ENCODE measurements around the gene CDC20. TPM values are rescaled to one million over a fixed set of nuclear protein-coding genes. Genes with fewer than 3 reads are reported as not detected.

The CDC20 gene
- polyA plus RNA-seq, 4 donors = 3.8 to 62.2 (median 14.0) TPM

GRCh38 chr1:43315481-43315880 lies 43.3 kb upstream of the CDC20 start:
- Histone ChIP-seq H3K36me3 (ENCODE audit: control insufficient read depth in 3 of 3, insufficient read depth in 2 of 3, low read depth in 1 of 3, low read length in 3 of 3) (peaks cover 0 to 2% (median 0%) of the 10 kb centered on the region in 3 donors), H3K27me3 (ENCODE audit: control insufficient read depth in 3 of 3, insufficient read depth in 3 of 3, low read length in 3 of 3) (no peaks in the 10 kb centered on the region), H3K4me1 (ENCODE audit: control insufficient read depth in 3 of 3, insufficient read depth in 2 of 3, low read depth in 1 of 3, low read length in 2 of 3) (no peaks in the 10 kb centered on the region), H3K4me3 (ENCODE audit: low read depth in 1 of 3, low read length in 3 of 3) (no peak overlapping the region), H3K27ac (ENCODE audit: low read depth in 1 of 3, low read length in 2 of 3) (no peak overlapping the region), H3K9me3 (ENCODE audit: control insufficient read depth in 2 of 2, insufficient read depth in 1 of 2, low read depth in 1 of 2, low read length in 1 of 2) (no peaks in the 10 kb centered on the region)
- no peak for DNase-seq
- WGBS, 3 donors = 78 to 91% (median 80%) methylated on average over 3 of the region's 3 CpGs
- FAIRE-seq = no peak

GRCh38 chr1:43315963-43316737 lies 42.6 kb upstream of the CDC20 start:
- peaks cover 0 to 2% (median 0%) of the 10 kb centered on the region in 3 donors for H3K36me3 ChIP-seq (ENCODE audit: control insufficient read depth in 3 of 3, insufficient read depth in 2 of 3, low read depth in 1 of 3, low read length in 3 of 3)
- no peak overlapping the region for H3K4me3 ChIP-seq (ENCODE audit: low read depth in 1 of 3, low read length in 3 of 3)
- H3K27ac ChIP-seq (ENCODE audit: low read depth in 1 of 3, low read length in 2 of 3) = no peak overlapping the region
- no peak for FAIRE-seq
- no peaks in the 10 kb centered on the region for H3K4me1 ChIP-seq (ENCODE audit: control insufficient read depth in 3 of 3, insufficient read depth in 2 of 3, low read depth in 1 of 3, low read length in 2 of 3)
- no peaks in the 10 kb centered on the region for H3K27me3 ChIP-seq (ENCODE audit: control insufficient read depth in 3 of 3, insufficient read depth in 3 of 3, low read length in 3 of 3)
- no peaks in the 10 kb centered on the region for H3K9me3 ChIP-seq (ENCODE audit: control insufficient read depth in 2 of 2, insufficient read depth in 1 of 2, low read depth in 1 of 2, low read length in 1 of 2)
- no peak for DNase-seq
- 89 to 92% (median 91%) methylated on average over 10 of the region's 10 CpGs for WGBS, 3 donors

- Histone ChIP-seq H3K36me3 (ENCODE audit: control insufficient read depth in 3 of 3, insufficient read depth in 2 of 3, low read depth in 1 of 3, low read length in 3 of 3) (peaks cover 0 to 3% (median 0%) of the 10 kb centered on the region in 3 donors), H3K4me3 (ENCODE audit: low read depth in 1 of 3, low read length in 3 of 3) (no peak overlapping the region), H3K4me1 (ENCODE audit: control insufficient read depth in 3 of 3, insufficient read depth in 2 of 3, low read depth in 1 of 3, low read length in 2 of 3) (no peaks in the 10 kb centered on the region), H3K27me3 (ENCODE audit: control insufficient read depth in 3 of 3, insufficient read depth in 3 of 3, low read length in 3 of 3) (no peaks in the 10 kb centered on the region), H3K9me3 (ENCODE audit: control insufficient read depth in 2 of 2, insufficient read depth in 1 of 2, low read depth in 1 of 2, low read length in 1 of 2) (no peaks in the 10 kb centered on the region), H3K27ac (ENCODE audit: low read depth in 1 of 3, low read length in 2 of 3) (no peak overlapping the region)
- FAIRE-seq (no peak), DNase-seq (no peak)
- 87 to 90% (median 90%) methylated on average over 16 of the region's 16 CpGs for WGBS, 3 donors
These were observed 41.9 kb upstream of the CDC20 start for GRCh38 chr1:43316738-43317520.

GRCh38 chr1:43317817-43318471 lies 40.8 kb upstream of the CDC20 start:
- Histone ChIP-seq H3K27ac (ENCODE audit: low read depth in 1 of 3, low read length in 2 of 3) (no peak overlapping the region), H3K36me3 (ENCODE audit: control insufficient read depth in 3 of 3, insufficient read depth in 2 of 3, low read depth in 1 of 3, low read length in 3 of 3) (peaks cover 0 to 3% (median 0%) of the 10 kb centered on the region in 3 donors), H3K4me1 (ENCODE audit: control insufficient read depth in 3 of 3, insufficient read depth in 2 of 3, low read depth in 1 of 3, low read length in 2 of 3) (no peaks in the 10 kb centered on the region), H3K9me3 (ENCODE audit: control insufficient read depth in 2 of 2, insufficient read depth in 1 of 2, low read depth in 1 of 2, low read length in 1 of 2) (no peaks in the 10 kb centered on the region), H3K4me3 (ENCODE audit: low read depth in 1 of 3, low read length in 3 of 3) (no peak overlapping the region), H3K27me3 (ENCODE audit: control insufficient read depth in 3 of 3, insufficient read depth in 3 of 3, low read length in 3 of 3) (no peaks in the 10 kb centered on the region)
- DNase-seq (no peak), FAIRE-seq (no peak)
- 86 to 94% (median 88%) methylated on average over 15 of the region's 15 CpGs for WGBS, 3 donors

- FAIRE-seq (no peak), DNase-seq (no peak)
- H3K4me3 ChIP-seq (ENCODE audit: low read depth in 1 of 3, low read length in 3 of 3) = no peak overlapping the region
- H3K9me3 ChIP-seq (ENCODE audit: control insufficient read depth in 2 of 2, insufficient read depth in 1 of 2, low read depth in 1 of 2, low read length in 1 of 2) = no peaks in the 10 kb centered on the region
- no peak overlapping the region for H3K27ac ChIP-seq (ENCODE audit: low read depth in 1 of 3, low read length in 2 of 3)
- H3K27me3 ChIP-seq (ENCODE audit: control insufficient read depth in 3 of 3, insufficient read depth in 3 of 3, low read length in 3 of 3) = no peaks in the 10 kb centered on the region
- no peaks in the 10 kb centered on the region for H3K4me1 ChIP-seq (ENCODE audit: control insufficient read depth in 3 of 3, insufficient read depth in 2 of 3, low read depth in 1 of 3, low read length in 2 of 3)
- H3K36me3 ChIP-seq (ENCODE audit: control insufficient read depth in 3 of 3, insufficient read depth in 2 of 3, low read depth in 1 of 3, low read length in 3 of 3) = peaks cover 0 to 3% (median 0%) of the 10 kb centered on the region in 3 donors
- WGBS, 3 donors = 76 to 81% (median 79%) methylated on average over 4 of the region's 4 CpGs
These were observed 40.0 kb upstream of the CDC20 start for GRCh38 chr1:43318831-43319230.

GRCh38 chr1:43319288-43319687 lies 39.5 kb upstream of the CDC20 start:
- no peak overlapping the region for H3K4me3 ChIP-seq (ENCODE audit: low read depth in 1 of 3, low read length in 3 of 3)
- no peak overlapping the region for H3K27ac ChIP-seq (ENCODE audit: low read depth in 1 of 3, low read length in 2 of 3)
- FAIRE-seq (no peak), DNase-seq (no peak)
- H3K27me3 ChIP-seq (ENCODE audit: control insufficient read depth in 3 of 3, insufficient read depth in 3 of 3, low read length in 3 of 3) = no peaks in the 10 kb centered on the region
- no peaks in the 10 kb centered on the region for H3K9me3 ChIP-seq (ENCODE audit: control insufficient read depth in 2 of 2, insufficient read depth in 1 of 2, low read depth in 1 of 2, low read length in 1 of 2)
- WGBS, 3 donors = 87 to 93% (median 92%) methylated on average over 5 of the region's 5 CpGs
- peaks cover 0 to 3% (median 0%) of the 10 kb centered on the region in 3 donors for H3K36me3 ChIP-seq (ENCODE audit: control insufficient read depth in 3 of 3, insufficient read depth in 2 of 3, low read depth in 1 of 3, low read length in 3 of 3)
- no peaks in the 10 kb centered on the region for H3K4me1 ChIP-seq (ENCODE audit: control insufficient read depth in 3 of 3, insufficient read depth in 2 of 3, low read depth in 1 of 3, low read length in 2 of 3)

- H3K36me3 ChIP-seq (ENCODE audit: control insufficient read depth in 3 of 3, insufficient read depth in 2 of 3, low read depth in 1 of 3, low read length in 3 of 3) = peaks cover 0 to 3% (median 0%) of the 10 kb centered on the region in 3 donors
- no peaks in the 10 kb centered on the region for H3K9me3 ChIP-seq (ENCODE audit: control insufficient read depth in 2 of 2, insufficient read depth in 1 of 2, low read depth in 1 of 2, low read length in 1 of 2)
- H3K27me3 ChIP-seq (ENCODE audit: control insufficient read depth in 3 of 3, insufficient read depth in 3 of 3, low read length in 3 of 3) = no peaks in the 10 kb centered on the region
- FAIRE-seq (no peak), DNase-seq (no peak)
- WGBS, 3 donors = 64 to 100% (median 74%) methylated on average over 2 to 3 of the region's 3 CpGs
- no peak overlapping the region for H3K27ac ChIP-seq (ENCODE audit: low read depth in 1 of 3, low read length in 2 of 3)
- no peaks in the 10 kb centered on the region for H3K4me1 ChIP-seq (ENCODE audit: control insufficient read depth in 3 of 3, insufficient read depth in 2 of 3, low read depth in 1 of 3, low read length in 2 of 3)
- H3K4me3 ChIP-seq (ENCODE audit: low read depth in 1 of 3, low read length in 3 of 3) = no peak overlapping the region
These were observed 39.0 kb upstream of the CDC20 start for GRCh38 chr1:43319766-43320165.

- H3K27me3 ChIP-seq (ENCODE audit: control insufficient read depth in 3 of 3, insufficient read depth in 3 of 3, low read length in 3 of 3) = no peaks in the 10 kb centered on the region
- peaks cover 0 to 3% (median 0%) of the 10 kb centered on the region in 3 donors for H3K36me3 ChIP-seq (ENCODE audit: control insufficient read depth in 3 of 3, insufficient read depth in 2 of 3, low read depth in 1 of 3, low read length in 3 of 3)
- no peak overlapping the region for H3K27ac ChIP-seq (ENCODE audit: low read depth in 1 of 3, low read length in 2 of 3)
- 92 to 96% (median 95%) methylated on average over 16 of the region's 16 CpGs for WGBS, 3 donors
- H3K4me1 ChIP-seq (ENCODE audit: control insufficient read depth in 3 of 3, insufficient read depth in 2 of 3, low read depth in 1 of 3, low read length in 2 of 3) = no peaks in the 10 kb centered on the region
- FAIRE-seq = no peak
- H3K9me3 ChIP-seq (ENCODE audit: control insufficient read depth in 2 of 2, insufficient read depth in 1 of 2, low read depth in 1 of 2, low read length in 1 of 2) = no peaks in the 10 kb centered on the region
- DNase-seq = no peak
- H3K4me3 ChIP-seq (ENCODE audit: low read depth in 1 of 3, low read length in 3 of 3) = no peak overlapping the region
These were observed 37.4 kb upstream of the CDC20 start for GRCh38 chr1:43321331-43321891.

Measured in small intestine (tissue), 7 donors.